Neural crest cell (in vitro differentiated cells): Measurements from ENCODE around the gene WDFY3. TPM values are rescaled to one million over a fixed set of nuclear protein-coding genes. Genes with fewer than 3 reads are reported as not detected.

Experiments used
- DNase-seq: peaks from one replicate; pipeline ENCODE4 v3.0.0; 2021; ENCODE audit warnings: low read depth, mixed read lengths, low spot score
- H3K27ac Mint-ChIP-seq: one replicate; pipeline ENCODE4 v1.8.0; 2021; ENCODE audit warnings: mild to moderate bottlenecking, mixed read lengths; ENCODE audit not compliant: unreplicated experiment
- H3K27me3 Mint-ChIP-seq: 2 replicates; pipeline ENCODE4 v1.8.0; 2021; ENCODE audit warnings: low read depth, mild to moderate bottlenecking, mixed read lengths
- H3K36me3 Mint-ChIP-seq: 2 replicates; pipeline ENCODE4 v1.8.0; 2021; ENCODE audit warnings: low read depth, mild to moderate bottlenecking, mixed read lengths
- H3K4me1 Mint-ChIP-seq: 2 replicates; pipeline ENCODE4 v1.8.0; 2021; ENCODE audit warnings: mixed read lengths
- H3K4me3 Mint-ChIP-seq: one replicate; pipeline ENCODE4 v1.8.0; 2021; ENCODE audit warnings: mild to moderate bottlenecking, mixed read lengths
- H3K9me3 Mint-ChIP-seq: 2 replicates; pipeline ENCODE4 v1.8.0; 2021; ENCODE audit warnings: mixed read lengths
- CTCF ChIP-seq: fragments of 200-600 bp; sonication (generic); conservative IDR thresholded peaks from 2 replicates; pipeline ENCODE4 v1.5.0; 2021; ENCODE audit warnings: antibody characterized with exemption, mild to moderate bottlenecking
- total RNA-seq: library from RNA; stranded (reverse); gene quantifications from 2 replicates; pipeline ENCODE4 v1.2.1, GENCODE V29; 2021

WDFY3 gene
- total RNA-seq, 1 donor from 2014 or later = 53.5 TPM

GRCh38 chr4:84948056-84948455, 18.4 kb downstream of the WDFY3 start:
- TF ChIP-seq CTCF = no peak
- H3K4me1 Mint-ChIP-seq = peaks cover 4% of the 10 kb centered on the region
- H3K36me3 Mint-ChIP-seq = peaks cover 7% of the 10 kb centered on the region
- no peak for DNase-seq
- no peak overlapping the region for H3K4me3 Mint-ChIP-seq
- no peak overlapping the region for H3K27ac Mint-ChIP-seq
- H3K27me3 Mint-ChIP-seq = no peaks in the 10 kb centered on the region
- peaks cover under 1% of the 10 kb centered on the region for H3K9me3 Mint-ChIP-seq

- H3K27me3 Mint-ChIP-seq = no peaks in the 10 kb centered on the region
- peaks cover 4% of the 10 kb centered on the region for H3K4me1 Mint-ChIP-seq
- H3K27ac Mint-ChIP-seq = no peak overlapping the region
- peaks cover 27% of the 10 kb centered on the region for H3K36me3 Mint-ChIP-seq
- peaks cover 11% of the 10 kb centered on the region for H3K9me3 Mint-ChIP-seq
- H3K4me3 Mint-ChIP-seq = no peak overlapping the region
- no peak for DNase-seq
- TF ChIP-seq CTCF = no peak
Measured at GRCh38 chr4:84944947-84945346, 21.5 kb downstream of the WDFY3 start.

GRCh38 chr4:84940960-84941359, 25.5 kb downstream of the WDFY3 start:
- Mint-ChIP-seq H3K36me3 (peaks cover 30% of the 10 kb centered on the region), H3K4me3 (no peak overlapping the region), H3K27me3 (no peaks in the 10 kb centered on the region), H3K9me3 (peaks cover 13% of the 10 kb centered on the region), H3K4me1 (peaks cover 10% of the 10 kb centered on the region), H3K27ac (no peak overlapping the region)
- no peak for DNase-seq
- no peak for TF ChIP-seq CTCF

- peaks cover 10% of the 10 kb centered on the region for H3K4me1 Mint-ChIP-seq
- no peak for DNase-seq
- H3K9me3 Mint-ChIP-seq = peaks cover 13% of the 10 kb centered on the region
- TF ChIP-seq CTCF = no peak
- H3K27ac Mint-ChIP-seq = peak overlapping the region; percentile 15
- H3K27me3 Mint-ChIP-seq = no peaks in the 10 kb centered on the region
- peaks cover 35% of the 10 kb centered on the region for H3K36me3 Mint-ChIP-seq
- H3K4me3 Mint-ChIP-seq = no peak overlapping the region
Measured at GRCh38 chr4:84939113-84939512, 27.4 kb downstream of the WDFY3 start.

GRCh38 chr4:84938316-84938715, 28.2 kb downstream of the WDFY3 start:
- H3K27ac Mint-ChIP-seq = no peak overlapping the region
- peaks cover 13% of the 10 kb centered on the region for H3K9me3 Mint-ChIP-seq
- H3K4me1 Mint-ChIP-seq = peaks cover 10% of the 10 kb centered on the region
- DNase-seq = no peak
- no peak for TF ChIP-seq CTCF
- no peak overlapping the region for H3K4me3 Mint-ChIP-seq
- H3K27me3 Mint-ChIP-seq = no peaks in the 10 kb centered on the region
- H3K36me3 Mint-ChIP-seq = peaks cover 31% of the 10 kb centered on the region

- Mint-ChIP-seq H3K4me1 (peaks cover 10% of the 10 kb centered on the region), H3K36me3 (peaks cover 24% of the 10 kb centered on the region), H3K27me3 (no peaks in the 10 kb centered on the region), H3K9me3 (peaks cover 8% of the 10 kb centered on the region), H3K27ac (no peak overlapping the region), H3K4me3 (no peak overlapping the region)
- TF ChIP-seq CTCF = no peak
- DNase-seq = no peak
Measured at GRCh38 chr4:84937381-84937977, 29.0 kb downstream of the WDFY3 start.
